SKM-1 (cell line): ENCODE data around the gene TNS2.

Source experiments
- DNase-seq: peaks from one replicate; lab custom pipeline; 2025; ENCODE audit not compliant: unreplicated experiment; lab: John Stamatoyannopoulos, UW

The TNS2 gene

DNA sequence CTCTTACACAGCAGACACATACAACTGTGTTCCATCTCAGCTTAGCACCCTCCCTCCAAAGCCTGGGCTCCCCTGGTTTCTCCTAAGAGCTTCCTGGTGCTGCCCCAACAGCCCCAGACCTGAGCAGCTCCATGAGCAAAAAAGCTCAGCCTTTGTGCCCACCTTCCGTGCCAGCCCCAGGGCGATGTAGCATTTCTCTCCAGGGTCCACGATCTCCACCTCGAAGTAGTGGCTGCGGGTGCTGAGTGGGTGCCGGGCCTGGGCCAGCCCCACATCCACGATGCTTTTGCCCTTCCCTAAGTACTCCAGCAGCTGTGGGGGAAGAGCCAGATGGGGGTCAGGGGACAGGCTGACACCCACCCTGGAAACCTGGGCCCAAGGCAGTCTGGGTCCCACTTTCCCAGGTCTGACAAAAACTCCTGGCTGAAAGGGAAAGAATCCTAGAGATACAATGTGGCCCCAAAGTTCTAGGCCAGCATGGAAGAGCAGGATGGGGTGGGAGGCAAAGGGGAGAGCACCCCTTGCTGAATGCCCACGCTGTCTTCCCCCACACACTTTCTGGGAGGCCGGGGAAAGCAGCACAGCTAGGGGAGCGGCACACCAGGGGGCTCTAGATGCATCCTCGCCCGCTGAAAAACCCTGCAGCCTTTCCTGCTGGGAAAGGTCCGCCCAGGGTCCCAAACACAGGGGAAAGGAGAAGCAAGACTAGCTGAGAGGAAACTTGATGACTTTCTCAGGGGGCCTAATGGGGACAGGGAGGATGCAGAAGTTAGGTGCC, 18.3 kb downstream of the TNS2 start:
- DNase-seq: no peak

- no peak for DNase-seq
These were observed 19.1 kb downstream of the TNS2 start for GRCh38 chr12:53068811-53069585.

DNA sequence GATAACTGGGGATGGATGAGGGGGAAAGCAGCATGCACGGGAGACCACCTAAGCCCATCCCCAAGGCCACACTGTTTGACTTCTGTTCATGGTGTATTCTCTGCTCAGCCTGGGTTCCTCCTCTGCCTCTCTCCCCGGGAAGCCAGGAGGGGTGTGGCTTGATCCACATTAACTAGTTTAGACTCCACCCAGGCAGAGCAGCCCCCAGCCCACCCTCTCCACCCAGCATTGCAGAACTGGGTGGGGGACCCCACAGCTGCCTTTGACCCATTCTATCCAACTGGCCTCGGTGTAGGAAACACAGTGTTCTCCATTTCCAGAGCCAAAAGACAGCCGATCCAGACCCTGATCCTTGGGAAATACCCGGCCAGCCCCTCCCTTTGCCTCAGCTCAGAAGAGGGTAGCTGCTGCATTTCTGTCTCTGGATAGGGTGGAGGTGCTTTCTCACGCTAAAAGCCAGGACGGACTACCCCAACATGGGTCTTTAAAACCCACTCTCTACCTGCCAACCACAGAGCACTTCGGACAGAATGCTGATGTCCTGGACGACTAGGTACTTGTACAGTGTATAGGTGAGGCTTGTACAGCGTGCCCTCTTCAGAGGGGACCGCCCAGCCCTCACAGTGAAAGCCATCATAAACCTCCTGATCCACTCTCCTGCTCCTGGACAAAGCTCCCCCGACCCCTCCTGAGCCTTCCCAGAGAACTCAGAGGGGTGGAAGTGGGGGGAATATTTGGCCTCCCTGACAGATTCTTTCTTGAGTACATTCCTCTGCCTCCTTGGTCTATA, 20.0 kb downstream of the TNS2 start:
- DNase-seq: no peak

GRCh38 chr12:53070877-53071492, 21.1 kb downstream of the TNS2 start:
- no peak for DNase-seq

DNA sequence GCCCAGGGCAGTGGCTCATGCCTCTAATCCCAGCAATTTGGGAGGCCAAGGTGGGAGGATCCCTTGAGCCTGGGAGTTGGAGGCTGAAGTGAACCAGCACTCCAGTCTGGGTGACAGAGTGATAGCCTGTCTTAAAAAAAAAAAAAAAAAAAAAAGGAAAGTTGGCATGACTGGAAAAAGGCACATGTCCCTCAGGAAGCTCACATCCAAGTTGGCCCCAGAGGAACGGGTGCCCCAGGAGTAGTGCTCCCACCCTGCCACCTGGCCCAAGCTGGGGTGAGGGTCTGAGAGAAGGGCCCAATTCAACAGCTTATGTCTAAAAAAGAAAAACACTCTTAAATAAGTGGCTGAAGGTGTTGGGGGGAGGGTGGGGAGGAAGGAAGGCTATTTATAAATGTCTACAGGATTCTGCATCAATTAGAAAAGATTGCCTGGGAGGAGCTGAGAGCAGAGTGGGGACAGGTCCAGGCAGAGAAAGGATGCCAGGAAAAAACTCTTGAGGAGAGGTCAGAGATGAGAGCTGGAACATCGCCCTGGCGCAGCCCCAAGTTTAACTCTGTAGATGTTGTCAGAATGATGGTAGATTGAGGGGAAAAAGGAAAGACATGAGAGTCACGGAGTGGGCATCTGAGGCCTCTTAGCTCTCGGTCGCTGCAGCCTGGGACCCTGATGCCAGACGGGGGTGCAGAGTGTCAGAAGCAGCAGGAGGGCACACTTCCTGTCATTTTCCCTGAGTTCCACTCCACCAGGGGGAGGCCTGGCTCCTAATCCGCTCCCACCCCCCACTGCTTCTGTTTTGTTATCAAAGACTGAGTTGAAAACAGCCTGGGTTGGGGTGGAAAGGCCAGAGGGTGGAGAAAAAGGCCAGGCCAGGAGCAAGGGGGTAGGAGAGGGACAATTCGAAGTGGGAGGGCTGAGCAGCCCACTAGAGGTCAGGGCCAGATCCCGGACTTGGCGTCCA, 22.0 kb downstream of the TNS2 start:
- DNase-seq: no peak

GRCh38 chr12:53073881-53074280, 24.0 kb downstream of the TNS2 start:
- DNase-seq: no peak

GRCh38 chr12:53074283-53074998, 24.6 kb downstream of the TNS2 start:
- no peak for DNase-seq

- no peak for DNase-seq
These were observed 25.1 kb downstream of the TNS2 start for GRCh38 chr12:53074999-53075370.

- DNase-seq: no peak
These were observed 26.6 kb downstream of the TNS2 start for GRCh38 chr12:53076461-53076860.

DNA sequence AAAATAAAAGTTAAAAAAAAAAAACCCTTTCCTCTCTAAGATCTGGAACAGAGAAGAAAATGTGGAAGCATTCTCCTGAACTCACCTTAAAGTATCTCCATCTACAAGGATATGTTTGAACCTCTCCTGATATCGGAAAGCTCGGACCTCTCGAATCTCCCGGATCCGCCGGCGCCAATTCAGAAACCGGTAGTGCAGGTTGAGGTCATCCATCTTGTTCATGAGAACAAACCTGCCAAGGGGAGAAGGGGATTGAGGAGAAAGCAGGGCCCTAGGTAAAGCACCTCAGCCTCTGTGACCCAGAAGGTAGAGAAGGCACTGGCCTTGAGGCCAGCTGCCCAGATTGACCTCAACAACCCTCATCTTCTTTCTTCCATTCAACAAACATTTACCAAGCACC, 27.2 kb downstream of the TNS2 start:
- DNase-seq: no peak

DNA sequence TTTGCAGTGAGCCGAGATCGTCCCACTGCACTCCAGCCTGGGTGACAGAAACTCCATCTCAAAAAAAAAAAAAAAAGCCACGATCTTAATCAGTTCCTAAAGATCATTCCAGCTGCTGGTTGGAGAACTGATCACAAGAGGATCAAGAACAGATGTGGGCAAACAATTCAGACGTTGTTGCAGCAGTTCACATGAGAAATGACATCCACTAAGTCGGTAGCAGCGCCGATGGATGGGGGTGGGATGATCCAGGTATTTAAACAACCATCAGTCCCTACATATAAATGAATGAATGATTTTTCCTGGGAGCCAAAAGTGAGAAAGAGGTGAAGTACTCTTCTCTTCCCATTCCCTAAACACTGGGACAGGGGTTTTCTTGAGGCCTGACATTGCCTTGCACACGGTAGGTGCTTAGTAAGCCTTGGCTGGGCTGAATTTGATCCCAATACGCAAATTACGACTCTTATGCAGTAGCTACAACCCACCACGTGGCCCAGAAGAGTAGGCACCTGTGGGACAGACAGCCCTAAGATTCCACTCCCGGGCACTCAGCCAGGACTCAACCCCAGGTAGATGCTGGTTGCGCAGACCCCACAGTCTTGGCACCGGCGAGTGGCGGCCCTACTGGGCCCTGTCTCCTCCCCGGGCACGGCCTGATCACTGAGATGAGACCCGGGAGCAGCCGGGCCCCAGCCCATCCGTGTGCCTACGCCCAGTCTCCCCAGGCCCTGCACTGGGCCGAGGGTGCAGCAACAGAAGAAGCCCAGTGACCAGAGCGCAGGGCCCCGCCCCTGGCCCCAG, 28.8 kb downstream of the TNS2 start:
- DNase-seq: no peak

- peak; percentile 48 for DNase-seq
These were observed 29.6 kb downstream of the TNS2 start, which contains the start of gene SPRYD3 for GRCh38 chr12:53079226-53080117. TSS of gene SPRYD3 (minus strand) at chr12:53079390. CDS start at chr12:53079333, 57 bp downstream.

GRCh38 chr12:53082637-53083175, 32.8 kb downstream of the TNS2 start:
- DNase-seq: no peak

- no peak for DNase-seq
These were observed 36.5 kb downstream of the TNS2 start for GRCh38 chr12:53086361-53086760.

DNA sequence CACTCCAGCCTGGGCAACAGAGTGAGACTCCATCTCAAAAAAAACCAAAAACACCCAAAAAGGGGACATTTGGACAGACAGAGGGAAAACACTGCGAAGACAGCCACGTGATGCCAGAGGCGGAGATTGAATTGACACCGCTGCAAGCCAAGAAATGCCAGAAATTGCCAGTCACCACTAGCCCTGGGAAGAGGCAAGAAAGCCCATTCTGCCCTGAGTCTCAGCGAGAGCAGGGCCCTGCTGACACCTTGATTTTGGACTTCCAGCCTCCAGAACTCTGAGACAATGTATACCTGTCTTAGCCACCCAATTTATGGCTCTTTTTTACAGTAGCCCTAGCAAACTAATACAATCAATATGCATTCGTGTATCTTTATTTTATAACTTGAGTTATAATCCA, 40.2 kb downstream of the TNS2 start:
- no peak for DNase-seq

GRCh38 chr12:53090554-53090953, 40.7 kb downstream of the TNS2 start:
- DNase-seq: no peak

DNA sequence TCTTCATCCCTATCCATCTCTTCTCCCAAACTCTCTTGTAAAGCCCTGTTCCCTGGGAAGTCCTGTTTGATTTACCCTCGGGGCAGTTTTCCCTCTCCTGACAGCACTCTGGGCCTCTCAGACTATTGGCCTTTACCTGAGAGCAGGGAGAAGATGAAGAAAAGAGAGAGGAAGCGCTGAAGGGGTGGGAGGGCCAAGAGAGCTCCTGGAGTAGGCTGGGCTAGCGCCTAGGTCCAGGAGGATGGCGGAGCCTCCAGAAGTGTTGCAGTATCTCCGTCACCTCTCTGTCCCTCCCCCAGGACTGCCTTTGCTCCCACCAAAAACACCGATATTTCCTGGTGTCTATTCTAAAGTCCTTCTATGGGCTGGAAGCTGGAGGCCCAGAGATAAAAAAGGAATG, 41.9 kb downstream of the TNS2 start:
- no peak for DNase-seq
